Naive thymus-derived CD4-positive, alpha-beta T cell (primary cell): ENCODE data around the gene MAFG. TPM values are rescaled to one million over a fixed set of nuclear protein-coding genes. Genes with fewer than 3 reads are reported as not detected.

Source experiments
- ATAC-seq: fragments of 150-1000 bp; cut with Tn5 transposase; 2 replicates; pipeline ENCODE4 v1.10.0; 2021; ENCODE audit warnings: mild to moderate bottlenecking, moderate library complexity
- CTCF ChIA-PET: fragments of 350-600 bp; sonication (Branson Sonifier 250); formaldehyde crosslinking; loops from one replicate; lab custom pipeline; 2021; ENCODE audit warnings: antibody characterized with exemption; lab: Charles Lee
- POLR2A ChIA-PET: fragments of 350-600 bp; sonication (Branson Sonifier 250); formaldehyde crosslinking; loops from one replicate; lab custom pipeline; 2021; ENCODE audit warnings: antibody characterized with exemption, inconsistent platforms; lab: Charles Lee
- DNase-seq, 9 donors: peaks; one replicate each; pipeline versions ENCODE4 v3.0.0 to v3.0.0-alpha.2; 2020 to 2022; ENCODE audit warnings: mixed read lengths in 1 of 9
- H3K27ac ChIP-seq: one replicate; pipeline ENCODE4 v1.7.0; 2013; ENCODE audit warnings: mild to moderate bottlenecking, low read depth, low read length, moderate library complexity
- H3K27me3 ChIP-seq, 2 donors: one replicate each; pipeline ENCODE4 v1.7.0; 2013; ENCODE audit warnings: low read length in 2 of 2, mild to moderate bottlenecking in 2 of 2, moderate library complexity in 2 of 2; ENCODE audit not compliant: control insufficient read depth in 2 of 2, insufficient read depth in 2 of 2
- H3K36me3 ChIP-seq, 3 experiments: 1 replicate in 2 of 3; 2 replicates in 1 of 3; pipeline ENCODE4 v1.7.0; 2013; ENCODE audit warnings: low read length in 3 of 3, mild to moderate bottlenecking in 3 of 3, moderate library complexity in 1 of 3; ENCODE audit not compliant: insufficient read depth in 3 of 3, control insufficient read depth in 2 of 3
- H3K4me1 ChIP-seq, 2 donors: one replicate each; pipeline ENCODE4 v1.7.0; 2013; ENCODE audit warnings: low read length in 2 of 2, mild to moderate bottlenecking in 2 of 2, moderate library complexity in 1 of 2; ENCODE audit not compliant: control insufficient read depth in 2 of 2, insufficient read depth in 2 of 2
- H3K4me3 ChIP-seq: 2 replicates; pipeline ENCODE4 v1.7.0; 2013; ENCODE audit warnings: mild to moderate bottlenecking, low read length
- H3K9me3 ChIP-seq, 3 experiments: 1 replicate in 2 of 3; 2 replicates in 1 of 3; pipeline ENCODE4 v1.7.0; 2013; ENCODE audit warnings: low read length in 3 of 3; ENCODE audit not compliant: control insufficient read depth in 2 of 3
- H3K27ac Mint-ChIP-seq, 9 donors: one replicate each; pipeline ENCODE4 v1.8.0; 2020 to 2022; ENCODE audit warnings: mixed read lengths in 9 of 9, mild to moderate bottlenecking in 8 of 9, moderate library complexity in 5 of 9, inconsistent platforms in 2 of 9
- H3K27me3 Mint-ChIP-seq, 5 donors: one replicate each; pipeline ENCODE4 v1.8.0; 2021 to 2022; ENCODE audit warnings: mixed read lengths in 5 of 5, mild to moderate bottlenecking in 1 of 5
- H3K36me3 Mint-ChIP-seq, 5 donors: one replicate each; pipeline ENCODE4 v1.8.0; 2020 to 2022; ENCODE audit warnings: mixed read lengths in 5 of 5, mild to moderate bottlenecking in 3 of 5, inconsistent platforms in 1 of 5
- H3K4me1 Mint-ChIP-seq, 7 donors: one replicate each; pipeline ENCODE4 v1.8.0; 2020 to 2022; ENCODE audit warnings: mixed read lengths in 7 of 7, mild to moderate bottlenecking in 3 of 7, inconsistent platforms in 1 of 7
- H3K4me3 Mint-ChIP-seq, 10 donors: one replicate each; pipeline ENCODE4 v1.8.0; 2020 to 2022; ENCODE audit warnings: mild to moderate bottlenecking in 10 of 10, mixed read lengths in 10 of 10, moderate library complexity in 6 of 10, inconsistent platforms in 2 of 10
- H3K9me3 Mint-ChIP-seq, 11 donors: one replicate each; pipeline ENCODE4 v1.8.0; 2020 to 2022; ENCODE audit warnings: mixed read lengths in 11 of 11, mild to moderate bottlenecking in 4 of 11, inconsistent platforms in 1 of 11, moderate library complexity in 1 of 11
- intact Hi-C, 2 donors: fragments of 100-400 bp; cut with micrococcal nuclease; formaldehyde crosslinking; loops; one replicate each; pipeline ENCODE4 v1.15.1; 2023
- polyA plus RNA-seq, 2 donors: library from polyadenylated mRNA; unstranded; fragments of 300-500 nt; fragmentation: Illumina TruSeq; gene quantifications; one replicate each; pipeline ENCODE4 v1.2.3, GENCODE V29; 2021
- total RNA-seq, 6 experiments: library from RNA in 5 of 6; stranded (reverse) in 5 of 6; gene quantifications; 1 replicate in 5 of 6; 2 replicates in 1 of 6; pipeline ENCODE4 v1.2.3 and lab custom pipeline; 2021 to 2026

MAFG gene
- total and polyA plus RNA-seq, 7 experiments from 2014 or later, result 2.4 to 28.1 (median 16.0) TPM

DNA sequence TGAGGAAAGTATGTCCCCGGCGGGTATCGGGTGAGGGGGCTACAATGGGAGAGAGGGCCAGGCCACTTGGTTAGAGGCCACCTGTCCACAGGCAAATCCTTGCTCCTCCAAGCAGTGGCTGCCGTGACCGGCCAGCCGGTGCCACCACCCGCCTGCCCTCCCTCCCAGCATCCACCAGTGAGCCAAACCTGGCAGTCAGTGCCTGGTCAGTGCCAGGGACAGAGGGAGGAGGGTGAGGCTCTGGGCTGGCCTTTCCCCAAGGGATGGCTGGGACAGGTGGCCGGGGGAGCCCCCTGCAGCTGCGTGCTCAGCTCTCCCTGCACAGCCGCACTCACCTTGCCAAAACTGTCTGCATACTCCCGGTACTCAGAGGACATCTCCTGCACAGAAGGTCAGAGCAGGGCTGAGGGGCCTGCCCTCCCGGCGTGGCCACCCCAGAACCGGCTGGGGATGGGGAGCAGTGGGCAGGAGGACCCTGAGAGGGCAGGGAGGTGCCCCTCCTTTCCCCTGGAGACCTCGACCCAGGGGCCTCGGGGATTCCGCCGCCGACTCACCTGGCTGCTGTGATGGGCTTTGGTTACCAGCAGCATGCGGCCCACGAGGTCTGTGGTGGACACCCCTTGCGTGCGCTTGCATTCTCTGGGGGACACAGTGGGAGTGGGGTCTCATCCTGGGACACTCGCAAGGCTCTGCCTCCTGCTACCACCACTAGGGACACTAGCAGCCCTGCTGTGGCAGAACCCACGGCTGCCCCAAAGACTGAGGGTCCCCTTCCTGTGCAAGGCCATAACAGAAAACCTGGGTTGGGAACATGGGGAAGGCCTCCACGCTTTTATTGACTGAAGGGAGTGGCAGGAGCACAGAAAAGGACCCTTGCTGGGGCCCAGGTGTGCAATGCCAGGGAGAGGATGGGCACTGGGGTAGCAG is 20.1 kb downstream of the MAFG start:
- no peak overlapping the region for H3K27ac Mint-ChIP-seq
- ChIA-PET POLR2A (no interaction called here), CTCF (no interaction called here)
- Histone ChIP-seq H3K27ac (no peak overlapping the region), H3K27me3 (no peaks in the 10 kb centered on the region), H3K9me3 (no peaks in the 10 kb centered on the region), H3K4me3 (no peak overlapping the region), H3K36me3 (peaks cover 0 to 54% (median 0%) of the 10 kb centered on the region in 3 experiments), H3K4me1 (peaks cover 7 to 8% of the 10 kb centered on the region in 2 donors)
- no peaks in the 10 kb centered on the region for H3K27me3 Mint-ChIP-seq
- H3K4me1 Mint-ChIP-seq, result peaks cover 0 to 19% (median 0%) of the 10 kb centered on the region in 7 donors
- ATAC-seq (no peak), DNase-seq (no peak)
- no peaks in the 10 kb centered on the region for H3K9me3 Mint-ChIP-seq
- H3K4me3 Mint-ChIP-seq, result no peak overlapping the region
- H3K36me3 Mint-ChIP-seq, result no peaks in the 10 kb centered on the region
- intact Hi-C loops, result no loop called here

DNA sequence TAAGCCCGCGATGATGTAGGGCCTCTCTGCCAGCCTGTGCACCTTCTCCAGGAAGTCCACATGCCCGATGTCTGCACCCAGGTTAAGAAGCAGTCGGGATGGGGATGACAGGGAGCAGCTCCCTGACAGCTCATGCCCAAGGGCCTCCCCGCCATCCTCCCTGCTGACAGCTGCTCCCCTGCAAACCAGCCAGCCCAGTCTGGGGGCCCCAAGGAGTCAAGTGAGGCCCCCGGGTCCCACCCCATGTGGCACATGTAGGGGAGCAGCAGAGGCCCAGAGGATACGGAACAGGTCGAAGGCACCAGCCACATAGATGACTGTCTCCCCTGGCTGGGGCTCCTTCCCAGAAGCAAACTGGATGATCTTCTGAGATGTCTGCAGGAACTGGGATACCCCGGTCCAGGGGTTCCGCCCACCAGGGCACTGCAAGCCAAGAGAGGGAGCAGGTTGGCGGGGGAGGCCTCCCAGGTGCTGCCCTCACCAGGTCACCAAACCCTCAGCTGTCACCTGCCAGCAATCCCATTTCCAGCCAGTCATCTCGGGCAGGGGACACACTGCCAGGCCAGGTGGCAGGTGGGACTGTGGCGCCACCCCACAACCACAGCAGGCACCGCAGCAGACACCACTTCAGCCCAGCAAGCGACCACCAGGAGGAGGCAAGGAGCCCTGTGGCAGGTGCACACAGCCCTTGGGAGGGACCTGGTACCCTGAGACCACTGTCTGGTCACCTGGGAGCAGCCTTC is 20.9 kb downstream of the MAFG start:
- Mint-ChIP-seq H3K9me3 (no peaks in the 10 kb centered on the region), H3K4me1 (peaks cover 0 to 12% (median 0%) of the 10 kb centered on the region in 7 donors), H3K36me3 (no peaks in the 10 kb centered on the region), H3K27me3 (no peaks in the 10 kb centered on the region), H3K27ac (no peak overlapping the region), H3K4me3 (no peak overlapping the region)
- no peak overlapping the region for H3K27ac ChIP-seq
- intact Hi-C loops, result no loop called here
- ATAC-seq (no peak), DNase-seq (no peak)
- CTCF ChIA-PET, result no interaction called here
- no peaks in the 10 kb centered on the region for H3K9me3 ChIP-seq
- peaks cover 0 to under 1% of the 10 kb centered on the region in 2 donors for H3K27me3 ChIP-seq
- H3K4me3 ChIP-seq, result no peak overlapping the region
- H3K4me1 ChIP-seq, result peaks cover 7 to 8% of the 10 kb centered on the region in 2 donors
- POLR2A ChIA-PET, result interaction anchor here (1.0 to 1.6 kb wide), 2 partner anchors 13 to 20 kb away, joined by 3 read pairs; no protein-coding TSS in a partner anchor
- H3K36me3 ChIP-seq, result peaks cover 0 to 47% (median 0%) of the 10 kb centered on the region in 3 experiments

DNA sequence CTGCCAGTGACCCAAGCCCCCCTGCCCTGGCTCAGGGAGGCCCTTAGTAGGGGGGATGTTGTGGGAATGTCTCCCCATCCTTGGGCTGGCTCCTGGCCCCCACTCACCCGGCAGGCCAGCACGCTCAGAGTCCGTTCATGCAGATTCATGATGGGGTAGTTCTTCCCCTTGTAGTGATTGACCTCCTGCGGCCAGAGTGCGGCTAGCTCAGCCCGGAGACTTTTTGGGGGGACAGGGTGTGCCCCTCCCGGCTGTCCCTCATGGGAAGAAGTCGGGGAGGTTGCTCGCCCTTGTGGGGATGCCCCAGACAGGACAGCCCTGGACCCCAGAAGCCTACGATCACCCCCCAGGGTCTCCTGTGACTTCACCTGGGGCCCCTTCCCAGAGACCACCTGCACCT is 21.5 kb downstream of the MAFG start:
- H3K4me3 ChIP-seq, result no peak overlapping the region
- POLR2A ChIA-PET, result interaction anchor here (1.0 to 1.6 kb wide), 2 partner anchors 13 to 20 kb away, joined by 3 read pairs; no protein-coding TSS in a partner anchor
- peaks cover 0 to 4% of the 10 kb centered on the region in 2 donors for H3K27me3 ChIP-seq
- Mint-ChIP-seq H3K9me3 (no peaks in the 10 kb centered on the region), H3K36me3 (peaks cover 0 to 4% (median 3%) of the 10 kb centered on the region in 5 donors), H3K27me3 (peaks cover 4 to 5% (median 5%) of the 10 kb centered on the region in 5 donors), H3K27ac (no peak overlapping the region), H3K4me1 (peaks cover 0 to 17% (median 4%) of the 10 kb centered on the region in 7 donors), H3K4me3 (no peak overlapping the region)
- DNase-seq (no peak), ATAC-seq (no peak)
- peaks cover 0 to 47% (median 0%) of the 10 kb centered on the region in 3 experiments for H3K36me3 ChIP-seq
- H3K4me1 ChIP-seq, result peaks cover 7 to 8% of the 10 kb centered on the region in 2 donors
- CTCF ChIA-PET, result no interaction called here
- H3K27ac ChIP-seq, result no peak overlapping the region
- H3K9me3 ChIP-seq, result no peaks in the 10 kb centered on the region
- intact Hi-C loops, result no loop called here

DNA sequence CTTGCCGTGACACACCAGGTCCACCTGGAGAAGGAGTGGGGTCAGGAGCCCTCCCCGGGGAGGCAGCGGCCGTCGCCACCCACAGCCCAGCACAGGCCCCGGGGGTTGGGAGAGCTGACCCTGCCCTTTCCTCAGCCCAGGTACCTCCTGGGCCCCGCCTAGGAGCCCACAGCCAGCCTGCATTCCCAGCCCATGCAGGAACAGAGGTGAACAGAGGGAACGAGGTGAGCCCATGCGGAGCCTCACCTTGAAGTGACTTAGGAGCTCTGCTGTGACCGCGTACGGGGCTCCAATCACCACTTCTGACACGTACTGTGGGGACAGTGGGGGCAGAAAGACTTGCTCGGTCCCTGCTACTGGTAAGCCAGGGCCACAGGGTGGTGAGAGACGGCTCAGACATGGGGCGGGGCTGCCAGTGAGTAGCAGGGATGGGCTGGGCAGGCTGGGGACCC is 22.1 kb downstream of the MAFG start:
- H3K27me3 Mint-ChIP-seq, result peaks cover 8 to 10% (median 8%) of the 10 kb centered on the region in 5 donors
- CTCF ChIA-PET, result no interaction called here
- peaks cover 0 to 20% (median 8%) of the 10 kb centered on the region in 7 donors for H3K4me1 Mint-ChIP-seq
- POLR2A ChIA-PET, result interaction anchor here (1.0 to 1.6 kb wide), 2 partner anchors 14 to 21 kb away, joined by 3 read pairs; no protein-coding TSS in a partner anchor
- H3K9me3 Mint-ChIP-seq, result no peaks in the 10 kb centered on the region
- DNase-seq (no peak), ATAC-seq (no peak)
- no peaks in the 10 kb centered on the region for H3K9me3 ChIP-seq
- H3K36me3 ChIP-seq, result peaks cover 0 to 49% (median 0%) of the 10 kb centered on the region in 3 experiments
- H3K36me3 Mint-ChIP-seq, result peaks cover 0 to 7% (median 6%) of the 10 kb centered on the region in 5 donors
- peaks cover 0 to 4% of the 10 kb centered on the region in 2 donors for H3K27me3 ChIP-seq
- intact Hi-C loops, result no loop called here
- H3K27ac ChIP-seq, result no peak overlapping the region
- H3K4me3 Mint-ChIP-seq, result no peak overlapping the region
- peaks cover 4 to 6% of the 10 kb centered on the region in 2 donors for H3K4me1 ChIP-seq
- no peak overlapping the region for H3K4me3 ChIP-seq
- H3K27ac Mint-ChIP-seq, result no peak overlapping the region

DNA sequence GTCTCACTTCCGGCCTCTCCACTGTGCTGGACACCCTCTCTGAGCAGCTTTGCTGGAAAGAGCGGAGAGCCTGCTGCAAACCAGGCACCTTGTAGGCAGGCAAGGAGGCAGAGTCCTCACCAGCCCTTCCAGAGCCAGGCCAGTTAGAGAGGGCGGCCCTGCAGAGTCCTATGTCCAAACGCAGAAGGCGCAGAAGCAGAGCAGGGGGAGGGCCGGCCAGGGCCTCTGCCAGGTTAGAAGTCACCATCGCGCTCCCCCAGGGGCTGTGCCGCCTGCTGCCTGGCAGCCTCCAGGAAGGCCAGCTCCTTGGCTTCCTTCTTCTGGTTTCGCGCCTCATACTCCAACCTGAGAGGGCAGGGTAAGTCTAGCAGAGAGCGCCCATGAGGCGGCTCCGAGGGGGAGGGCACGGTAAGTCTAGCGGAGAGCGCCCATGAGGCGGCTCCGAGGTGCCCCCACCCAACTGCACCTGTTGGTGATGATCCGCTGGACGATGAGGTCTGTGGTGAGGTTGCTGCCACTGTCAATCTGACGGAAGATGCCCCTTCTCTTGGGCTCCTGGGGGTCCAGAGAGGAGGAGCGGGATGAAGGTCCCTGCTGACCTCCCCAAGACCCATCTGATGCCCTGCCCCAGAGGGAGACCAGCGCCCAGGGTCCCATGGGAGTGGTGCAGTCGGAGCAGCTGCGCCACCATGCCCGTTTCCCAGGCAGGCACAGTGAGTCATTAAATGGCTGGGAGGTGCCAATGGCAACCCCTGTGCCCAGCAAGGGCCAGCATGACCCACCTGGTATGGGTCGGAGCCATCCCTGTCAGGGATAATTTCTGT is 22.7 kb downstream of the MAFG start:
- CTCF ChIA-PET, result no interaction called here
- no peak for ATAC-seq
- Histone ChIP-seq H3K9me3 (no peaks in the 10 kb centered on the region), H3K27me3 (peaks cover 0 to 4% of the 10 kb centered on the region in 2 donors), H3K4me3 (no peak overlapping the region), H3K4me1 (no peaks in the 10 kb centered on the region), H3K27ac (no peak overlapping the region), H3K36me3 (peaks cover 0 to 55% (median 0%) of the 10 kb centered on the region in 3 experiments)
- Mint-ChIP-seq H3K27me3 (peaks cover 8 to 17% (median 8%) of the 10 kb centered on the region in 5 donors), H3K4me1 (peaks cover 0 to 14% (median 8%) of the 10 kb centered on the region in 7 donors), H3K36me3 (peaks cover 5 to 13% (median 11%) of the 10 kb centered on the region in 5 donors), H3K9me3 (no peaks in the 10 kb centered on the region), H3K27ac (no peak overlapping the region), H3K4me3 (no peak overlapping the region)
- POLR2A ChIA-PET, result interaction anchor here (1.6 kb wide), 1 partner anchor 15 kb away, joined by 3 read pairs; no protein-coding TSS in a partner anchor
- intact Hi-C loops, result no loop called here
- DNase-seq, result no peak
